ENCODE data around the gene COQ10B.

The COQ10B gene

DNA sequence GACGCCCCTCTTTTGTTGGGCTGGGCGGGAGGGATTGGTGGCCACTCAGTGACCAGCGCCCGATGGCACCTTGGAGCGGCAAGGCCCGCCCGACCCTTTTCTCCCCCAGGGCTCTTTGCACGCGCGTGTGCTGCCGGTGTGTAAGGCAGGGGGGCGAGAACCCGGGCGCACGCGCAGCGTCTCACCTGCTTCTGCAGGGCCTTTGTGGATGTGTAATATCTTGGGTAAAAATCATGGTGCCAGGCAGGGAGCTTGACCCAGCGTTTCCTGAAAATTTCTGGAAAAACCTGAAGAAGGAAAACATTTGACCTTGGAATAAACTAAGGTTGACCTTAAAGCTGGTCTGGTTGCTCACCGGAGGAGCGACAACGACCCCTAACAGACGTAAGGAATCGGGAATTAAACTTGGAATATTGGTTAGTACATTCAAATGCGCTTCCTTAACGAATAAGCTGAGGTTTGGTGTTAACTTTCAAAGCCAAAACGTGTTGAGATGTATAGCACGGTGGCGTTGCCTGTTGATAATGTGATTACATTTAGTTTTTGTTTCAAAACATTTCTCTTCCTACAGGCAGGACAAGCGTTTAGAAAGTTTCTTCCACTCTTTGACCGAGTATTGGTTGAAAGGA lies 47.3 kb downstream of the COQ10B start:
- DNase-seq (ENCODE audit: low spot score): no peak

DNA sequence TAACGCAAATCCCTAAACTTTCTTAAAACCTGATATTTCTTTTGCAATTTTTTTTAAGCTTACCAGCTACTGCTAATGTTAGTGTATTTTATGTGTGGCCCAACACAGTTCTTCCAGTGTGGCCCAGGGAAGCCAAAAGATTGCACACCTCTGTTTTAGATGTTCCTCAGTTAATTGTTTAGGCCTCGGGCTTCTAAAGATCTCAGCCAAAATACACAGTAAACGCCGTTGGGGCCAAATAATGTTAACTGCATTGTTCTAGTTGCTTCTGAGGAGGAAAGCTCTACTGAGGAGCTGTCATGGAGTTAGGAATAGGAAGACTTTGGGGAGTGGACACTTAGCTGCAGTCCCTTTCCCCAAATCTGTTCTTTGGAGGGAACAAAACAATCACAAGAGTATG lies 48.8 kb downstream of the COQ10B start:
- DNase-seq (ENCODE audit: low spot score): no peak

DNA sequence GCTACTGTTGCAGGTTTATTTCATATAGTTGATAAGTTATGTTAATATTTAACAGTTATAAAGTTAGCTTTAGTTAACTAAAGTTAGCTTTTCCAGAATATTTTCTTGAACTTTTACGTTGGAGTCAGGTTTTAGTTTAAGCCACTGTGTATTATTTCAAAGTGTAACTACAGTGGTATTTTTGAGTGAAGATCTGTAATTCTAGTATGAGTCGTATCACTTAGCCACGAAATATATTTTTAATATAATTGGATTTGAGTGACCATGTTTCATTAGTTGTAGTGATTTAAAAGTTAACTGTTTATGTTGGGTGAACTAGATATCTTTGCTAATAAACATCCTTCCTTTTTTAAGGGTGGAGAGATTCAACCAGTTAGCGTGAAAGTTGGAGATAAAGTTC lies 49.3 kb downstream of the COQ10B start:
- no peak for DNase-seq (ENCODE audit: low spot score)

DNA sequence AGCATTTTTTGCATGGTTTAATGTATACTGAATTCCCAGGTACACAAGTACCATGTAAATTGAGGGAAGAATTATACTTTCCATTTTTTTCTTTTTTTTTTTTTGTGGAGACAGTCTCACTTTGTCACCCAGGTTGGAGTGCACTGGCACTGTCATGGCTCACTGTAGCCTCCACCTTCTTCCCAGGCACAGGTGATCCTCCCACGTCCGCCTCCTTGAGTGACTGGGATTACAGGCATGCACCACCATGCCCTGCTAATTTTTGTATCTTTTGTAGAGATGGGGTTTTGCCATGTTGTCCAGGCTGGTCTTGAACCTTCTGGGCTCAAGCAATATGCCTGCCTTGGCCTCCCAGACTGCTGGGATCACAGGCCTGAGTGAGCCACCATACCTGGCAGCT lies 50.6 kb downstream of the COQ10B start:
- no peak for DNase-seq (ENCODE audit: low spot score)

DNA sequence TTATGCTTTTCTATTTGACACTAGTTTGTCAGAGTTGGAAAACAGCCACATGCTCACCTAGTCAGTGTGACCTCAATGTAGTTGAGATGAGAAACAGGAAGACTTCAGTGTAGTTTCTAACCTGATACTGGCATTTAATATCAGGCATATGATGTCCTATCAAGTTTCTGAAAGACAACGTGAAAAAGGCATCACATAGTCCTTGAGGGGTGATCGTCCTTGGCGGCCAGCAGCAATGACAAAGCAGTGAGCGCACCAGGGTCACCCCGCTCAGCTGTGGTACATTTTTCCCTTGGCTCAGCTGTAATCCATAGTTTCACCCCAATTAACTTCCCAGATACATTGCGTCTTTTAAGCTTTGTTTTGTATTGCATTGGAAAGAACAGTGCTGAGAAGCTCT lies 51.2 kb downstream of the COQ10B start:
- no peak for DNase-seq (ENCODE audit: low spot score)

DNA sequence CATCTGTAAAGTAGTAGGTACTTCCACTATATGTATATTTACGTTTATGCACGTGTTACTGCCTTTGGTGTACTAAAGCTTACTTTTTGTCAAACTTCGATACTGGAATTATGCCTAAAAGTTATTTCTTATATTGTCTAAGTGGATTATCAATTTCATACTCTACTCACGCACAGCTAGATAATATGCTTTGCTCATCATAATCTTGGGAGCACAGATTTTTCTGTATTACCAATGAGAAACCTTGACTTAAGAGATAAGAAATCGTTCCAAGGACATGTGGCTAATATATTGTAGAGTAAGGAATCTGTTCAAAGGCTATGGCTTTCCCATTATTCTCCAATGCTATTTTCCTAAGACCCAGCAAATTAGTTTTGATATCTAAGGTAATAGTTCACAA lies 53.3 kb downstream of the COQ10B start:
- DNase-seq (ENCODE audit: low spot score): no peak

DNA sequence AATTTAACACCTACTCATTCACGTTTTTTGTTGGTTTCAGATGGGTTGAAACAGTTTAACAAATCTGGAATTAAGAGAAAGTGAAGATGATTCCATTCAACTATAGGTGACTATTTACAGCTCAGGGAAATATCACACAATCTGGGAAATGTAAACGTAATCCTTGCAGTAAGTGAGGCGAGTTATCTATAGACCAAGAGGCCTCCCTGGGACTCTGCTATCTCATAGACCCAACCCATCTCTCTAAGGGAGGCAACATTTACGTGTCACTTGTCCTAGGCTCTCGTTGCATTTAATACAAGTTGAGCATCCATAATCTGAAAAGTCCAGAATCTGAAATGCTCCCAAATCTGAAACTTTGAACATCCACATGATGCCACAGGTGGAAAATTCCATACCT lies 60.6 kb downstream of the COQ10B start:
- no peak for DNase-seq (ENCODE audit: low spot score)

DNA sequence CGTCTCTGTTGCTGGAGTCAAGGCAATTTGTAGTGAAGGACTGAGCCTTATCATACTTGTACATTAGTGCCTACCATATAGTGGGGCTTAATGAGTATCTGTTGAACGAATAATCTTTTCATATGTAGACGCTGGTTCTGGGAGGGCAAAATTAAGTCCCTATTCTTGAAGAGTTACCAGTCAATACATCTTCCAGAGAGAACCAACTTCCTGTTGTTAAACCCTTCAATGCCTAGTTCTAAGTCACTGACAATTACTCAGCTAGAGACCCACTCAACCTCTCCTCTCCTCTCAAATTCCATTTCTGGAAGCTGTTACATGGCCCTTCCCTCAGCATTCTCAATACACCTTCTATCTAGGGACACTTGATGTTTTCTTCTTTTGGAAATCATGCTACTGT lies 61.4 kb downstream of the COQ10B start:
- peak; percentile 7 for DNase-seq (ENCODE audit: low spot score)

DNA sequence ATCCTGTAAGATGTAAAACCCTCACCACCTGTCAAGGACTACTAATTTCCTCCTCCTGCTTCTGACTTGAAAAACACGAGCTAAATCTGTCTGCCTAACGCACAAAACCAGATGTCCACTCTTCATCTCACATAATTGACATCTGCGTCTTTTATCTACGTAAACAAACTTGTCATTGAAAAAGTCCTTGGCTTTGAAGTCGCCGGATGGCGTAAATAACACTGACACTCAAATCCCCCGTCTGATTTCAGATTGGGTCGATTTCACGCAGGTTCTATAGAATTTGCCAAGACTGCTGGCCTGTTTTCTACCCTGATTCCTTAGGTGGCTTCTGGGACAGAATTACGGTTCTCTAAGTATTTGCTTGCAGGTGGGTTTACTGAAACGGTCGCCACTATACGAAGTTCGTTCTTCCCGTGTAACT lies 62.0 kb downstream of the COQ10B start:
- peak; percentile 7 for DNase-seq (ENCODE audit: low spot score)

DNA sequence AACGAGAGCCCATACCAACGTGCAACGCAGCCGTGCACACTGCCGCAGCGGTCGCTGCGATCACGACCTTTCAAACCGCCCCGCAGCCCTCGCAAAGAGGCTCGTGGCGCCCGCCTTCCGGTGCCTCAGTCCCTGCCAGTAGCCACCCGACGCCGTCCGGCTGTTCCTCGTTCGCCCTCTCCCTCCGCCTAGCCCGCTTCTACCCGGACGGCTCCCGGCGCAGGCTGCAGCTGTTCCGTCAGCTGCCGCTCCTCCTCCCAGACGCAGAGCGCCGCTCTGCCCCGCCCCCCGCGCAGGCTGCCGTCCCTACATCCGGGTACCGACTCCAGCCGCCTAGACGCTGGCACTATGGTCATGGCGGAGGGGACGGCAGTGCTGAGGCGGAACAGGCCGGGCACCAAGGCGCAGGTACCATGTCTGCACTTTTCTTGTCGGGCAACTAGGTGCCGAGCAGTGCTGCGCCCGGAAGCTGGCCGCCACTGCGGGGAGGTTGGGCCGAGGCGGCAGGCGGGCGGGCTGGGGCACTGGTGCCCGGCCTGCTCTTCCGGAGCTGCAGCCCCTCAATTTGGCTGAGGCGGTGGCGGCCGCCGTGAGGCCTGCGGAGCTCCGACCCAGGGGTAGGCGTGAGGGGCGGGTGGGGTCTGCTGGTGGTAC lies 62.5 kb downstream of the COQ10B start, which contains the start of gene MOB4:
MOB4 (plus strand) TSS at position 328 of the 654 bp plus-strand sequence; CDS start at position 349, 21 bp downstream.
- DNase-seq (ENCODE audit: low spot score): peak; percentile 90

DNA sequence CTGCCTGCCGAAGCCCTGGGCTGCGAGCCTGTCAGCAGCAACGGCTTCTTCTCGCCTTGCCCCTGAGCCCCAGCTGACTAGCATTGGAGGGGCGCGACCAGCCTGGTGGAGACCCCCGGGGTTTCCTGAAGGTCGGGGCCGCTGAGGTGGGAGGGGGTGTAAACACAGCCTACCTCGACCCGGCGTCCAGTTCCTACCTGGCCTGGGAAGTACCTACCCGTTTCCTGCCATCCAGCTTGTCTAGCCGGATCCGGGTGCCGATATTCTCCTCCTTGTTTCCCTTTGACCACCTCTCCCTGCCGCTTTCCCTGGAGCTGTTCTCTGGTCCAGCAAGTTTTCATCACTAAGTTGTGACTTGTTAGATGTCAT lies 63.0 kb downstream of the COQ10B start:
- peak; percentile 12 for DNase-seq (ENCODE audit: low spot score)

DNA sequence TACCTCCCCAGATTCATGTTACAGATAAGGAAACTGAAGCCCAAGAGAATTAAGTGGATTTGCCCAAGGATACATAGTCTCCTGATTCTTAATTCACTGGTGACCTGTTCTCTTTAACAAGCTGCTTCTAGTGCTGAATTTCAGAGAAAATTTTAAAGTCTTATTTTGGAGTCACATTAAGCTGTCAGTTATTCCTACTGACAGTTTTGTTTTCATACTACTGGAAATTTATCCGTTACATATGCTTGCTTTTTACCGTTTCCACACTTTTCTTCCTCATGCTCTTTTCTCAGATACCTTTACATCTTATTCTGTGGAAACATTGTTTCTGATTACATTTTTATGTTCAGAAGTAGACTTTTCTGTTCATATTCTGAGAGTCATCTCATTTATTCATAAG lies 63.8 kb downstream of the COQ10B start:
- DNase-seq (ENCODE audit: low spot score): no peak
